ENCODE measurements around the gene WWC2.

The WWC2 gene

DNA sequence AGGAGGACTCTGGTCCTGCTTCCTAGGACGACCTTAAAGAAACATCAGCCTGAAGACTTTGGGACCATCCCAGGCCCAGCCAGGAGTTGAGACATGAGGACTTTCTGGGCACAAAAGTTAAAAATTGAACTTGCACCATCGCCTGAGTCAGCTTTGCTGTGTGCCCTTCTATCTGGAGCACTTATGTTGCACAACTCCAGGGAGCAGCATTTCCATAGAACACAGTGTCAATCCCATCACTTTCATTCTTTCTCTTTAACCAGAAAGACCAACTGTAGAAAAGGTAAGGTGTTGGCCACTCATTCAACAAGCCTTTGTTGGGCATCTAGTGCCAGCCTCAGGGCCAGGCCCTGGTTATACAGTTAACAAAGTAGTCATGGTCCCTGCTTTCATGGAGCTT, 231.8 kb downstream of the WWC2 start:
- no peak overlapping the region for H3K4me3 ChIP-seq (ENCODE audit: low read depth, low read length)
- no peak for DNase-seq (ENCODE audit: low read depth)
- TF ChIP-seq MYC (IDR thresholded peaks at IDR 0.05; ENCODE audit: low read depth, low read length) (no peak), POLR2A (IDR thresholded peaks at IDR 0.05; ENCODE audit: extremely low read depth, insufficient read length) (no peak), MAX (IDR thresholded peaks at IDR 0.05; ENCODE audit: low read depth, low read length) (no peak), CTCF (IDR thresholded peaks at IDR 0.05; ENCODE audit: low read depth, low read length) (no peak)

DNA sequence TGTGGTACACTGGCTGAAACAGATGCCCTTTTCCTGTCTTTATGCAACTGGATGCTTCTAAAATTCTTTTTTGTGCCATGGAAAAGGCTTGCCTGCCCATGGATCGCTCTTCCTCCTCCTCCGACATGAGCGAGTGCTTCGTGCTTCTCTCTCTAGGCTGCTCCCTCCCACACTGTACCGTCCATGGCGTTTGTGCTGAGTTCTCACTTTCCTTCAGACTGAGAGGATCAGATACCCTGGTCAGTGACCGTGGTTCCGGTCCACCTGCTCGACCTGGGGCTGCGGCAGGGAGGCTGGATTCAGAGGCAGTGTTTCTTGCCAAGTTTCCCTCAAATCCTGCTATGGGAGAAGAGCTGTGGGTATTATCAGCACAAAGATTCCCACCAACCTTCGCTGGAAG, 233.4 kb downstream of the WWC2 start:
- no peak overlapping the region for H3K4me3 ChIP-seq (ENCODE audit: low read depth, low read length)
- TF ChIP-seq MAX (IDR thresholded peaks at IDR 0.05; ENCODE audit: low read depth, low read length) (no peak), CTCF (IDR thresholded peaks at IDR 0.05; ENCODE audit: low read depth, low read length) (no peak), POLR2A (IDR thresholded peaks at IDR 0.05; ENCODE audit: extremely low read depth, insufficient read length) (no peak), MYC (IDR thresholded peaks at IDR 0.05; ENCODE audit: low read depth, low read length) (no peak)
- no peak for DNase-seq (ENCODE audit: low read depth)

DNA sequence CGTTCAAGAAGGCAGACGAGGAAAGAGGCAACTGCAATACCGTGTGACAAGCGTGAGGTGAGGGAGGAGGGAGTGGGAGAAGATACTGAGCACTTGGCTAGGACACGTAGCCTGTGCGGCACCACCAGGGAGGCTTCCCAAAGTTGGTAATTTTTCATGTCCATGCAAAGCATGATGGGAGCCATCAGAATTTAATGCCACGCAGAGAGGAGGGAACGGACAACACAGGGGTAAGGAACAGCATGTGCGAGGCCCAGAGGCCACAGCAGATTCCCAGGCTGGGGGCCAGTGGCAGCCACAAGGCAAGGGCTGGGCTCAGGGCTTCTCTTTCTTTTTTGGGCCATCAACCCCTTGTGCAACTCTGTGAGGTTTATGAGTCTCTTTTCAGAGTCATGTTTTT, 234.1 kb downstream of the WWC2 start:
- H3K4me3 ChIP-seq (ENCODE audit: low read depth, low read length), result no peak overlapping the region
- TF ChIP-seq MYC (IDR thresholded peaks at IDR 0.05; ENCODE audit: low read depth, low read length), result no peak
- TF ChIP-seq MAX (IDR thresholded peaks at IDR 0.05; ENCODE audit: low read depth, low read length), result no peak
- TF ChIP-seq CTCF (IDR thresholded peaks at IDR 0.05; ENCODE audit: low read depth, low read length), result no peak
- no peak for TF ChIP-seq POLR2A (IDR thresholded peaks at IDR 0.05; ENCODE audit: extremely low read depth, insufficient read length)
- no peak for DNase-seq (ENCODE audit: low read depth)

DNA sequence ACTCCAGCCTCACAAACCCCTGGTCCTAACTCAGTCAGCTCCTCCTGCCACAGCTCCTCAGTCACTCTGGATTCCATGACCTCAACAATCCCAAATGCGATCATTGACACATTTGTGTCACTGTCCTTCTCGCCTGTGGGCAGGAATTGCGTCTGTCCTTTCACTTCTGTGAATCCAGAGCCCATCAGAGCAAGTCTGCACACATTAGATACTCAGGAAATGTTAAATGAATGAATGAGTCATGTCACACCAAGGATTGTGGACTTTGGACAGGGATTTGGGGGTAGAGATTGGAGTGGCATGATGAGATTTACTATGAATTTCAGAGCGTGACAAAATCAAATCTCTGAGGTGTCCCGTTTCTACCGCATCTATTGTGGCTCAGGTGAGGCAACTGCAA, 234.9 kb downstream of the WWC2 start:
- TF ChIP-seq MAX (IDR thresholded peaks at IDR 0.05; ENCODE audit: low read depth, low read length) (no peak), MYC (IDR thresholded peaks at IDR 0.05; ENCODE audit: low read depth, low read length) (no peak), POLR2A (IDR thresholded peaks at IDR 0.05; ENCODE audit: extremely low read depth, insufficient read length) (no peak), CTCF (IDR thresholded peaks at IDR 0.05; ENCODE audit: low read depth, low read length) (no peak)
- no peak overlapping the region for H3K4me3 ChIP-seq (ENCODE audit: low read depth, low read length)
- DNase-seq (ENCODE audit: low read depth), result no peak

GRCh38 chr4:183335369-183335940, 236.4 kb downstream of the WWC2 start:
- DNase-seq (ENCODE audit: low read depth), result peak; percentile 56
- TF ChIP-seq MAX (IDR thresholded peaks at IDR 0.05; ENCODE audit: low read depth, low read length) (no peak), POLR2A (IDR thresholded peaks at IDR 0.05; ENCODE audit: extremely low read depth, insufficient read length) (no peak), MYC (IDR thresholded peaks at IDR 0.05; ENCODE audit: low read depth, low read length) (no peak)
- no peak overlapping the region for H3K4me3 ChIP-seq (ENCODE audit: low read depth, low read length)

DNA sequence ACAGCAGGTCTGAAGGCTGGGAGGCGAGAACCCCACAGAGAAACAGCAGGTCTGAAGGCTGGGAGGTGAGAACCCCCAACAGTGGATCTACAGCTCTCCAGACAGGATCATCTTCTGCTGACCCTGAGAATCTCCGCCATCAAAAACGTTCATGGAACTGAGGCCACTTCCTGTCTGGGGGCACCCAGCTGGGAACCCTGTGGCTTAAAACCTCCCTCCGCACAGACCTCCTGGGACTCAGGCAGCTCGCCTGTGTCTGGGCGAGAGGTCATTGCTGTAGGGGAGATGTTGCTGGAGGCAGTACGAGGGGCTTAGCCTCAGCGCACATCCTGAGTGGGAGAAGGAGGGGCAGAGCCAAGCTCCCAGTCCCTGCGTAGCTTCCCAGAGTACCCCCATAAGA, 238.3 kb downstream of the WWC2 start:
- DNase-seq (ENCODE audit: low read depth), result peak; percentile 75
- no peak for TF ChIP-seq MAX (IDR thresholded peaks at IDR 0.05; ENCODE audit: low read depth, low read length)
- TF ChIP-seq POLR2A (IDR thresholded peaks at IDR 0.05; ENCODE audit: extremely low read depth, insufficient read length), result no peak
- no peak for TF ChIP-seq CTCF (IDR thresholded peaks at IDR 0.05; ENCODE audit: low read depth, low read length)
- H3K4me3 ChIP-seq (ENCODE audit: low read depth, low read length), result no peak overlapping the region

Measured in NB4 (cell line).